Lower leg skin (tissue), 4 donors: ENCODE results near the gene AUTS2. TPM values are rescaled to one million over a fixed set of nuclear protein-coding genes. Genes with fewer than 3 reads are reported as not detected.

ENCODE experiments used
- DNase-seq, 2 donors: peaks; one replicate each; pipeline ENCODE4 v3.0.0-alpha.2; 2019; ENCODE audit warnings: low spot score in 2 of 2
- H3K4me3 ChIP-seq: fragments of 200-600 bp; sonication (generic); 2 replicates; pipeline ENCODE4 v1.5.1; 2017; ENCODE audit warnings: mild to moderate bottlenecking, low read depth; ENCODE audit not compliant: poor library complexity, severe bottlenecking
- POLR2A ChIP-seq, 2 donors: fragments of 450-650 bp; IDR thresholded peaks; one replicate each; pipeline ENCODE4 v1.6.1; 2016 to 2017; ENCODE audit warnings: antibody characterized with exemption in 2 of 2, mild to moderate bottlenecking in 1 of 2, moderate library complexity in 1 of 2
- WGBS, 2 donors: methylation state at CpG; one replicate each; pipeline ENCODE4 v1.1.5; 2018; 5-methylcytosine and 5-hydroxymethylcytosine counted together
- intact Hi-C: fragments of 100-400 bp; cut with DNase I; formaldehyde crosslinking; loops from one replicate; pipeline ENCODE4 v1.15.0; 2023; ENCODE audit warnings: low total_unique reads
- total RNA-seq, 4 donors: library from RNA; depleted of rRNA; stranded (reverse); fragments of >200 nt; gene quantifications; one replicate each; pipeline ENCODE4 v1.1.0, GENCODE V29; 2016
- TF ChIP-seq, protein P1 (sequence below), 3 donors: fragments of 450-650 bp; IDR thresholded peaks; one replicate each; pipeline ENCODE4 v1.5.1; 2016; ENCODE audit warnings: antibody characterized with exemption in 3 of 3, mild to moderate bottlenecking in 3 of 3, moderate library complexity in 2 of 3

AUTS2 gene
- total RNA-seq, 4 donors from 2014 or later: 30.8 to 41.9 (median 40.5) TPM

DNA sequence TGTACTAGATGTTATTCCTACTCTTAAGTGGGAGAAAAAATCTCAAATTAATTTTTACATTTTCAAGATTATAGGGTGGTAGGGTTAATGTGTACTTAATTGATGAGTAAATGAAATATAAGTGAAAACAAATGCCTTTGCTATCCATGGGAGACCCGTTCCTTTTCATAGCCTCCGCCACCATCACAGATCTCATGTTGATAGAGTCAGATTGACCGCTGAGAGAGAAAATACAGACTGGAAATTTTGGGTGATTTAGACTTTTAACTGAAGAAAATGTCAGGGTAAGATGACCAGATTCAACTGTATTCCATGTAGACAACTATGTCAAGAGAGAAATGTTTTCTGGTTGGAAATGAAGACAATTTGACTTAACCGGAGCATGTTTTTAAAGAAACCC, 446.2 kb downstream of the AUTS2 start:
- intact Hi-C loops: no loop called here
- H3K4me3 ChIP-seq: no peak overlapping the region
- 97 to 98% methylated on average over 4 of the region's 4 CpGs for WGBS, 2 donors
- TF ChIP-seq POLR2A (IDR thresholded peaks at IDR 0.05): no peak
- TF ChIP-seq, protein P1, sequence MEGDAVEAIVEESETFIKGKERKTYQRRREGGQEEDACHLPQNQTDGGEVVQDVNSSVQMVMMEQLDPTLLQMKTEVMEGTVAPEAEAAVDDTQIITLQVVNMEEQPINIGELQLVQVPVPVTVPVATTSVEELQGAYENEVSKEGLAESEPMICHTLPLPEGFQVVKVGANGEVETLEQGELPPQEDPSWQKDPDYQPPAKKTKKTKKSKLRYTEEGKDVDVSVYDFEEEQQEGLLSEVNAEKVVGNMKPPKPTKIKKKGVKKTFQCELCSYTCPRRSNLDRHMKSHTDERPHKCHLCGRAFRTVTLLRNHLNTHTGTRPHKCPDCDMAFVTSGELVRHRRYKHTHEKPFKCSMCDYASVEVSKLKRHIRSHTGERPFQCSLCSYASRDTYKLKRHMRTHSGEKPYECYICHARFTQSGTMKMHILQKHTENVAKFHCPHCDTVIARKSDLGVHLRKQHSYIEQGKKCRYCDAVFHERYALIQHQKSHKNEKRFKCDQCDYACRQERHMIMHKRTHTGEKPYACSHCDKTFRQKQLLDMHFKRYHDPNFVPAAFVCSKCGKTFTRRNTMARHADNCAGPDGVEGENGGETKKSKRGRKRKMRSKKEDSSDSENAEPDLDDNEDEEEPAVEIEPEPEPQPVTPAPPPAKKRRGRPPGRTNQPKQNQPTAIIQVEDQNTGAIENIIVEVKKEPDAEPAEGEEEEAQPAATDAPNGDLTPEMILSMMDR (IDR thresholded peaks at IDR 0.05): no peak
- DNase-seq: no peak

DNA sequence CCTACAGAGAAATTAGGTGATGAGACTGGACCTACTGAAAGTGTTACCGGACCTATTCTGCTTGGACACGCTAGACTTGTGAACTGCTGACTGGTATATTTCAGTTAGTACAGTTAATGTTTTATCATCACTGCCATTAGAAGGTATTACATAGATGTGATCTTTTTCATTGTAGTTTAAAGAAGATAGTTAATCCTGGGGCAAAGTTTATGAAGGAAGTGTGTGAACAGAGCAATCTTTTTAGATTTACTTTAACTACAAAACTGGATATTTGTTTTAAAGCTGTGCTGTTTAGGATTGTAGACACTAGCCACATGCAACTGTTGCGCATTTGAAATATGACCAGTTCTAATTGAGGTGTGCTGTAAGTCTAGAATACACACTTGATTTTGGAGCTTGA, 446.7 kb downstream of the AUTS2 start:
- WGBS, 2 donors: 95% methylated on average over 3 of the region's 3 CpGs
- DNase-seq: no peak
- intact Hi-C loops: no loop called here

DNA sequence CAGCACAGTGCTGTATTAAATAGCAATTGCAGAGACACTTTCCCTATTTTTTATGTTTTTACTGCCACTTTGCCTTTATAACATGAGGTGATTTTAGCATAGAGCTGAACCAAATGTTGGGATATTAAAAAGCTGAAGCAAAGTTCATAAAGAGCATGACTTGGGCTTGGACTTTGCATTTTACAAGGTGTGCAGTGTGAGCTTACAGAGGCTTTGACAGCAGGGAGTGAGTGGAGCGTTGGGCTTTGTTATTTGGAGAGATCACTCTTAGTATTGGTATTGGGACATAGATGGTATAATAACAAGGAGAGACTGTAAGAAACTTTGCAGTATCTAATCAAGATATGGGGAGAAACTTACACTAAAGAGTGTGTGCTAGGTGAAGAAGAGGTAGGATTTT, 449.1 kb downstream of the AUTS2 start:
- WGBS, 2 donors: 97 to 98% methylated on average over 1 of the region's 1 CpG
- H3K4me3 ChIP-seq: no peak overlapping the region
- intact Hi-C loops: no loop called here
- DNase-seq: no peak
- no peak for TF ChIP-seq POLR2A (IDR thresholded peaks at IDR 0.05)

More for the DNA sequence above, 446.7 kb downstream of the AUTS2 start:
- H3K4me3 ChIP-seq: no peak overlapping the region
- no peak for TF ChIP-seq POLR2A (IDR thresholded peaks at IDR 0.05)
- TF ChIP-seq, protein P1 (IDR thresholded peaks at IDR 0.05): no peak

DNA sequence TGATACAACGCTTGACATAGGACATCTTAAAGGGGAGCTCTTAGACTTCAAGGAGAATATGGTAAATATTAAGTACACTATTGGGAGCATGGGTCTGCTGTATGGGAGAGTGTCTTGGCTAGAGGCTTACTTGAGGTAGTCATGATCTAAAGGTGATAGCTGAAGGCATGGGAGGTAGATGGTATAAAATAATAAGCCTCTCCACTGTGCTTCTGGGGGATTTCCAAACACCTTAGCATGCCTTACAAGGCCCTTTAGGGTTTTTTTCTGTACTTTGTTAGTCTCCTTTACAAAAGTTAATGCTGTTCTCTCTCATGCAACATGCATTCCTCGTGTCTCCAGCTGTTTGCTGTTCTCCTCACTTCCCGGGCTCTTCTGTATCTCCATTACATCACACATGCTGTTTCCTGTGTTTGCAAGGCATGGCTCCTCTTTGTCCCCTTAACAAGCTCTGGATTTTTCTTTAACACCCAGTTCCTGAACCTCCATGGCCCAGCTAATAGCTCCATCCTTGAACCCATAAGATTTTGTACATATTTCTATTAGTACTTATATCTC, 449.7 kb downstream of the AUTS2 start:
- no peak for DNase-seq
- intact Hi-C loops: no loop called here
- no peak overlapping the region for H3K4me3 ChIP-seq
- WGBS, 2 donors: 85 to 88% methylated on average over 3 of the region's 3 CpGs
- TF ChIP-seq POLR2A (IDR thresholded peaks at IDR 0.05): no peak
- TF ChIP-seq, protein P1 (IDR thresholded peaks at IDR 0.05): no peak

DNA sequence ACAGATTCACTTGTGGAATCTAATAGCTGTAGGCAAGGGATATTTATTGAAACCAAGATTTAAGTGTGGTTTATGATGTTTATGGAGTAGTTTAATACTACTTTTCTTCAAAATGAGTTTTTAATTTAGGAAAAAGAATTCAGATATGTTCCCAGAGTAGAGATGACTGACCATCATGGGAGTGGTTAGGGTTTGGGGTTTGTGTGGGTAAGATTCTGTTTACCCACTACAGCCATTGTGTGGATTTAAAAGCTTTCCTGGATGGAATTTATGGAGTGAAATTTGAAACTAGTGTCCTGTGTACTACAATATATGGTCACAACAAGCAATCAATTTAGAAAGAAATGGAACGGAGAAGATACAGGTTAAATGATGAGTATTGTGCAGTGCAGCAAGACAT, 453.5 kb downstream of the AUTS2 start:
- no peak for DNase-seq
- TF ChIP-seq, protein P1 (IDR thresholded peaks at IDR 0.05): no peak
- TF ChIP-seq POLR2A (IDR thresholded peaks at IDR 0.05): no peak
- intact Hi-C loops: no loop called here
- no peak overlapping the region for H3K4me3 ChIP-seq
- WGBS, 2 donors: 91 to 94% methylated on average over 1 of the region's 1 CpG

DNA sequence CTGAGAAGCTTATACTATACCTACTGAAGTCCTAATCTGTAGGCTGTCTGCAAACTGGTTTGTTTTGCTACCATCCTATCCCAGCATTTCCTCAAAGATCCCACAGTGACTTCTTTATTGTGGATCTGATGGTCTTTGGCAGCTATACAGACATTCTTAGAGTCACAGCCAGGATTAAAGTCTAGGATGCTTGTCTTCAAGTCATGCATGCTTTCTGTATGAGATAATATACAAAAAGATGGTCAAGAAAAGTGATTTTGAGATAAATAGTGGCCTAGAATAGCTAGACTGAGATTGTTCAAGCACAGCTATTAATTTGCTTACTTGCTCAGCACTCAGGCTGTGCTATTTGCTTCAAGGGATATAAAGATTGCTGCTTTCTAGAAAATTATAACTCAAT, 454.4 kb downstream of the AUTS2 start:
- DNase-seq: no peak
- no peak overlapping the region for H3K4me3 ChIP-seq
- intact Hi-C loops: no loop called here
- TF ChIP-seq POLR2A (IDR thresholded peaks at IDR 0.05): no peak
- TF ChIP-seq, protein P1 (IDR thresholded peaks at IDR 0.05): no peak
